ENCODE measurements around the gene TUT4.

DNA sequence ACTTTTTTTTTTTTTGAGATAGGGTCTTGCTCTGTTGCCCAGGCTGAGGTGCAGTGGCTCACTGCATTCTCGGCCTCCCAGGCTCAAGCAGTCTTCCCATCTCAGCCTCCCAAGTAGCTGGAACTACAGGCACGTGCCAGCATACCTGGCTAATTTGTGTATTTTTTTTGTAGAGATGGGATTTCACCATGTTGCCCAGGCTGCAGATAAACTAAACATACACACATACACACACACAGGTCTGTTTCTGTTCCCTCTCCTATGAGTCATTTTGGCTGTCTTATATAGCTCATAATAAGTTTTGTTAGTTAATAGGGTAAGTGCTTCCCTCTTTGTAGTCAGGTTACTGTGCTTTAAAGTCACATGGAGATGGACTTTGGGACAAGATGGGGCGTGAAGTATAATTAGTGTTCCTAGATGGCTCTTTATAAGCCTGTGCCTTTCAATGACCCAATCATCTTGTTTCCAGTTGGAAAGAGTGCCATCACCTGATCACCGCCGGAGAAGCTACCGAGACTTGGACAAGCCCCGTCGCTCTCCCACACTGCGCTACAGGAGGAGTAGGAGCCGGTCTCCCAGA is 139.4 kb downstream of the TUT4 start:
- TF ChIP-seq POLR2A (IDR thresholded peaks at IDR 0.05; ENCODE audit: low read depth, low read length) = no peak
- no peak for TF ChIP-seq POLR2AphosphoS5 (IDR thresholded peaks at IDR 0.05; ENCODE audit: low read depth, low read length)
- TF ChIP-seq TAF1 (IDR thresholded peaks at IDR 0.05; ENCODE audit: borderline replicate concordance, low read depth, low read length) = no peak

Data from GM12892 (cell line).